GM12878 (cell line): ENCODE data around the gene C2orf74. TPM values are rescaled to one million over a fixed set of nuclear protein-coding genes. Genes with fewer than 3 reads are reported as not detected.

ENCODE experiments used
- ATAC-seq: fragments of 200-7000 bp; cut with Tn5 transposase; 3 replicates; pipeline ENCODE4 v1.9.1; 2020; ENCODE audit warnings: mild to moderate bottlenecking, moderate library complexity
- BruUV-seq: library from RNA; stranded (reverse); fragments of 400-500 nt; replicated peaks from 2 replicates; lab custom pipeline; 2021; lab: Mats Ljungman, UMichigan
- CTCF ChIA-PET: fragments of 300-600 bp; sonication (Branson Sonifier 250); formaldehyde crosslinking; extraction: SDS; loops from one replicate; lab custom pipeline; 2021; ENCODE audit warnings: inconsistent platforms; lab: Yijun Ruan, JAX
- POLR2A ChIA-PET: fragments of 350-600 bp; formaldehyde crosslinking; extraction: SDS; loops from one replicate; lab custom pipeline; 2021; ENCODE audit warnings: inconsistent platforms; lab: Charles Lee
- RAD21 ChIA-PET: fragments of 300-600 bp; sonication (Branson Sonifier 250); formaldehyde crosslinking; loops from one replicate; lab custom pipeline; 2023; ENCODE audit warnings: antibody characterized with exemption; ENCODE audit not compliant: unreplicated experiment; lab: Charles Lee
- SMC1A ChIA-PET: fragments of 300-600 bp; sonication (Branson Sonifier 250); formaldehyde crosslinking; loops from one replicate; lab custom pipeline; 2023; ENCODE audit not compliant: unreplicated experiment, uncharacterized antibody; lab: Charles Lee
- DNase-seq: peaks from one replicate; pipeline ENCODE4 v3.0.0-alpha.2; 2011; ENCODE audit warnings: low read depth, low spot score
- FAIRE-seq: peaks from 3 replicates; lab custom pipeline; 2011; peaks lifted over from hg19 to GRCh38; lab: Jason Lieb, UNC
- H2AFZ ChIP-seq: 2 replicates; pipeline ENCODE4 v1.6.0; 2011; ENCODE audit warnings: low read depth, low read length, control low read depth; ENCODE audit not compliant: control insufficient read depth
- H3K27ac ChIP-seq: 2 replicates; pipeline ENCODE4 v1.5.1; 2011; ENCODE audit warnings: control low read depth; ENCODE audit not compliant: control insufficient read depth, insufficient read depth
- H3K27me3 ChIP-seq, 2 experiments: replicated peaks in 1 of 2; 2 replicates each; pipeline versions ENCODE4 v1.6.0 to v1.6.1; 2011; ENCODE audit warnings: low read length in 1 of 2; ENCODE audit not compliant: control insufficient read depth in 2 of 2, insufficient read depth in 2 of 2
- H3K36me3 ChIP-seq, 2 experiments: 2 replicates each; pipeline ENCODE4 v1.5.1; 2011; ENCODE audit warnings: low read length in 1 of 2; ENCODE audit not compliant: control insufficient read depth in 2 of 2, insufficient read depth in 2 of 2
- H3K4me1 ChIP-seq: 2 replicates; pipeline ENCODE4 v1.6.1; 2011; ENCODE audit warnings: mild to moderate bottlenecking, low read length, moderate library complexity, mixed read lengths; ENCODE audit not compliant: control insufficient read depth, insufficient read depth
- H3K4me2 ChIP-seq: 2 replicates; pipeline ENCODE4 v1.6.0; 2011; ENCODE audit warnings: control low read depth; ENCODE audit not compliant: control insufficient read depth, insufficient read depth
- H3K4me3 ChIP-seq: fragments of 200-600 bp; sonication (generic); 2 replicates; pipeline ENCODE4 v1.5.1; 2016
- H3K79me2 ChIP-seq: 2 replicates; pipeline ENCODE4 v1.6.0; 2011; ENCODE audit warnings: low read length; ENCODE audit not compliant: control insufficient read depth, insufficient read depth
- H3K9ac ChIP-seq: 2 replicates; pipeline ENCODE4 v1.8.0; 2011; ENCODE audit warnings: low read length, control low read depth, mixed read lengths; ENCODE audit not compliant: control insufficient read depth, insufficient read depth
- H3K9me3 ChIP-seq: replicated peaks from 3 replicates; pipeline ENCODE4 v1.5.1; 2011; ENCODE audit warnings: mild to moderate bottlenecking, low read length; ENCODE audit not compliant: control insufficient read depth, insufficient read depth
- H4K20me1 ChIP-seq: 2 replicates; pipeline ENCODE4 v1.6.0; 2011; ENCODE audit not compliant: control insufficient read depth, insufficient read depth
- ATF7 ChIP-seq: fragments of 450-650 bp; IDR thresholded peaks from 2 replicates; pipeline ENCODE4 v1.6.1; 2016; ENCODE audit warnings: low read depth, mild to moderate bottlenecking
- BMI1 ChIP-seq: fragments of 450-650 bp; IDR thresholded peaks from 2 replicates; pipeline ENCODE4 v1.6.1; 2016; ENCODE audit warnings: mild to moderate bottlenecking, moderate library complexity, borderline replicate concordance
- CBX5 ChIP-seq: sonication (generic); IDR thresholded peaks from 2 replicates; pipeline ENCODE4 v1.6.1; 2016; ENCODE audit warnings: low read depth, moderate library complexity, mild to moderate bottlenecking, inconsistent platforms
- CHD4 ChIP-seq: fragments of 200-600 bp; sonication (generic); IDR thresholded peaks from 2 replicates; pipeline ENCODE4 v1.6.1; 2016; ENCODE audit warnings: mild to moderate bottlenecking
- CREM ChIP-seq: IDR thresholded peaks from 2 replicates; pipeline ENCODE4 v1.6.1; 2014; ENCODE audit warnings: antibody characterized with exemption, low read depth
- IKZF1 ChIP-seq: fragments of 450-650 bp; conservative IDR thresholded peaks from 2 replicates; pipeline ENCODE4 v1.6.1; 2017; ENCODE audit warnings: antibody characterized with exemption, mild to moderate bottlenecking
- JUNB ChIP-seq: IDR thresholded peaks from 2 replicates; pipeline ENCODE4 v1.6.1; 2016; ENCODE audit warnings: antibody characterized with exemption, mild to moderate bottlenecking
- MLLT1 ChIP-seq: fragments of 450-650 bp; IDR thresholded peaks from 2 replicates; pipeline ENCODE4 v1.6.1; 2016; ENCODE audit warnings: mild to moderate bottlenecking
- MTA2 ChIP-seq: fragments of 450-650 bp; IDR thresholded peaks from 2 replicates; pipeline ENCODE4 v1.6.1; 2016; ENCODE audit warnings: low read depth, mild to moderate bottlenecking, moderate library complexity
- MXI1 ChIP-seq: fragments of 150-350 bp; IDR thresholded peaks from 2 replicates; pipeline ENCODE4 v1.6.1; 2011; ENCODE audit warnings: low read depth, mild to moderate bottlenecking, inconsistent platforms, low read length, improper control_type of control experiment
- NR2F1 ChIP-seq: fragments of 450-650 bp; conservative IDR thresholded peaks from 2 replicates; pipeline ENCODE4 v1.6.1; 2017; ENCODE audit warnings: mild to moderate bottlenecking
- POU2F2 ChIP-seq: IDR thresholded peaks from 3 replicates; pipeline ENCODE4 v1.6.1; 2011; ENCODE audit warnings: low read depth, mild to moderate bottlenecking, low read length, borderline replicate concordance
- RAD21 ChIP-seq: IDR thresholded peaks from 2 replicates; pipeline ENCODE4 v1.6.1; 2011; ENCODE audit warnings: mild to moderate bottlenecking, low read depth, low read length, moderate library complexity; ENCODE audit not compliant: insufficient read depth
- RCOR1 ChIP-seq: conservative IDR thresholded peaks from 2 replicates; pipeline ENCODE4 v1.6.1; 2012; ENCODE audit warnings: low read depth, low read length, improper control_type of control experiment
- RUNX3 ChIP-seq: IDR thresholded peaks from 2 replicates; pipeline ENCODE4 v1.6.1; 2012; ENCODE audit warnings: low read length, inconsistent platforms
- SMAD1 ChIP-seq: fragments of 450-650 bp; IDR thresholded peaks from 2 replicates; pipeline ENCODE4 v1.6.1; 2018; ENCODE audit warnings: mild to moderate bottlenecking, low read depth; ENCODE audit not compliant: partially characterized antibody
- ZBTB40 ChIP-seq: fragments of 450-650 bp; IDR thresholded peaks from 2 replicates; pipeline ENCODE4 v1.6.1; 2016; ENCODE audit warnings: mild to moderate bottlenecking, moderate library complexity, borderline replicate concordance
- ZNF622 ChIP-seq: fragments of 450-650 bp; IDR thresholded peaks from 2 replicates; pipeline ENCODE4 v1.6.1; 2017; ENCODE audit warnings: mild to moderate bottlenecking, inconsistent platforms
- whole genome bisulfite sequencing: methylation state at CpG from one replicate; pipeline ENCODE4 v1.1.6; 2016; ENCODE audit warnings: low lambda C conversion rate; ENCODE audit not compliant: insufficient replicate concordance, insufficient coverage; ENCODE audit errors: missing lambda C conversion rate; 5-methylcytosine and 5-hydroxymethylcytosine counted together
- in situ Hi-C: fragments of 300-500 bp; cut with MboI; formaldehyde crosslinking; loops from 9 replicates; pipeline ENCODE4 v1.14.3; 2018; ENCODE audit warnings: mixed read lengths
- intact Hi-C: fragments of 100-400 bp; cut with micrococcal nuclease; formaldehyde crosslinking; loops from one replicate; pipeline ENCODE4 v1.14.2; 2022; ENCODE audit not compliant: unreplicated experiment
- polyA plus RNA-seq, 11 experiments: library from polyadenylated mRNA; depleted of rRNA in 4 of 11; unstranded in 6 of 11; stranded (reverse) in 5 of 11; fragments of >200 nt; fragmentation: Nextera tagmentation in 4 of 11; fragmentation: Illumina TruSeq in 1 of 11; extraction: Ambion mirVana in 4 of 11; extraction: Trizol in 1 of 11; gene quantifications; 1 replicate in 1 of 11; 2 replicates in 10 of 11; pipeline versions ENCODE4 v1.2.1 to v1.2.3, GENCODE V29; 2011 to 2016; ENCODE audit warnings: inconsistent platforms in 2 of 11, missing spikeins in 2 of 11, low read depth in 1 of 11
- total RNA-seq, 4 experiments: library from RNA; depleted of rRNA in 3 of 4; stranded (reverse); fragments of >200 nt in 3 of 4; fragmentation: Illumina TruSeq in 1 of 4; extraction: Trizol in 1 of 4; gene quantifications; 2 replicates each; pipeline versions ENCODE4 v1.2.1 to v1.2.3, GENCODE V29; 2013 to 2021
- TF ChIP-seq, protein P1 (sequence below): IDR thresholded peaks from 2 replicates; pipeline ENCODE4 v1.6.1; 2012; ENCODE audit warnings: low read length, inconsistent platforms

Gene C2orf74
- total and polyA plus RNA-seq, 10 of the 15 experiments (the other 5 are each of a cell fraction or from before 2014, with no cell fraction given) = 3.8 to 25.0 (median 15.2) TPM

DNA sequence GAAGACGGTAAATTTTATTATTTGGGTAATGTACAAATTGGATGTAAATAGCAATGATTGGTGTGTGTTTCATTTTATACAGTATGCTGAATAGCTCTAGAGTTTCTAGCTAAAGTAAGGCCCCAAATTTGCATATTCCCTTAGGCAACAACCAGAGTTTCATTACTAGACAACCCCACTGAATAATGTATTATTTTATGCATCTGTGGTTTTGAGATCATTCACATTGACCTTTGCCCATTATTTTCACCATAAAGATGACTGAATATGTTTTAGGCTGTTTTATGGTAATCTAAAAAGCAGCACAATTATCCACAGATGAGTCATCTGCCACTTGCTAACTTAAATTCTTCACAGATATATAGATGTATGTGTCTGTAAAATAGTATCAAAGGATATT, 44.5 kb upstream of the C2orf74 start:
- in situ Hi-C loops = no loop called here
- ChIA-PET RAD21 (interaction anchor here (1.0 kb wide), 2 partner anchors 60 to 100 kb away, joined by 3 read pairs; partner anchors contain the start of gene PEX13), POLR2A (no interaction called here)
- TF ChIP-seq IKZF1 (no peak), MTA2 (peak; percentile 74), JUNB (peak; percentile 60; the same call in 1 of the 2 replicates), RAD21 (no peak), CREM (no peak), NR2F1 (peak; percentile 98), CHD4 (no peak), ATF7 (peak; percentile 55; the same call in 1 of the 2 replicates), POU2F2 (peak; percentile 86; the same call in 1 of the 3 replicates), RCOR1 (no peak), RUNX3 (peak; percentile 74), CBX5 (no peak), MXI1 (no peak), ZNF622 (no peak), BMI1 (no peak), SMAD1 (no peak), ZBTB40 (no peak), MLLT1 (no peak)
- TF ChIP-seq, protein P1, sequence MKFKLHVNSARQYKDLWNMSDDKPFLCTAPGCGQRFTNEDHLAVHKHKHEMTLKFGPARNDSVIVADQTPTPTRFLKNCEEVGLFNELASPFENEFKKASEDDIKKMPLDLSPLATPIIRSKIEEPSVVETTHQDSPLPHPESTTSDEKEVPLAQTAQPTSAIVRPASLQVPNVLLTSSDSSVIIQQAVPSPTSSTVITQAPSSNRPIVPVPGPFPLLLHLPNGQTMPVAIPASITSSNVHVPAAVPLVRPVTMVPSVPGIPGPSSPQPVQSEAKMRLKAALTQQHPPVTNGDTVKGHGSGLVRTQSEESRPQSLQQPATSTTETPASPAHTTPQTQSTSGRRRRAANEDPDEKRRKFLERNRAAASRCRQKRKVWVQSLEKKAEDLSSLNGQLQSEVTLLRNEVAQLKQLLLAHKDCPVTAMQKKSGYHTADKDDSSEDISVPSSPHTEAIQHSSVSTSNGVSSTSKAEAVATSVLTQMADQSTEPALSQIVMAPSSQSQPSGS = peak; percentile 51; the same call in 1 of the 2 replicates

More for the DNA sequence above, 44.5 kb upstream of the C2orf74 start:
- Histone ChIP-seq H3K79me2 (no peaks in the 10 kb centered on the region), H3K9ac (no peak overlapping the region), H3K4me3 (no peak overlapping the region), H3K27me3 (no peaks in the 10 kb centered on the region), H3K27ac (no peak overlapping the region), H3K4me1 (no peaks in the 10 kb centered on the region; the same call in 1 of the 2 replicates), H3K4me2 (no peak overlapping the region), H3K9me3 (no peaks in the 10 kb centered on the region), H2AFZ (no peak overlapping the region; the same call in 1 of the 2 replicates), H3K36me3 (no peaks in the 10 kb centered on the region; a peak in 1 of 4 replicates), H4K20me1 (no peaks in the 10 kb centered on the region)
- peak; percentile 34 for DNase-seq
- BruUV-seq = no TSS peak
- FAIRE-seq = peak; percentile 88
- 100% methylated on average over 1 of the region's 1 CpG for WGBS
- peak; percentile 97 for ATAC-seq
- CTCF ChIA-PET = interaction anchor here (0.7 to 1.3 kb wide), 2 partner anchors 12 to 26 kb away, joined by 3 read pairs; no protein-coding TSS in a partner anchor
- SMC1A ChIA-PET = interaction anchor here (0.6 to 1.7 kb wide), 7 partner anchors 9 to 374 kb away, joined by 3 to 7 read pairs (median 3); no protein-coding TSS in a partner anchor
- intact Hi-C loops = no loop called here
